Neural cell (in vitro differentiated cells): ENCODE results near the gene PRIMPOL. TPM values are rescaled to one million over a fixed set of nuclear protein-coding genes. Genes with fewer than 3 reads are reported as not detected.

Experiments
- H2AFZ ChIP-seq: fragments of 200-600, 300-800 bp; sonication (generic), shearing (Covaris generic); 2 replicates; pipeline ENCODE4 v1.6.0; 2014; ENCODE audit warnings: low read depth, mild to moderate bottlenecking, antibody characterized with exemption, low read length, moderate library complexity
- H3F3A ChIP-seq: fragments of 200-600 bp; shearing (Covaris generic); 2 replicates; pipeline ENCODE4 v1.6.1; 2016; ENCODE audit warnings: mild to moderate bottlenecking, moderate library complexity, mixed read lengths, antibody characterized with exemption, low read length; ENCODE audit not compliant: insufficient read depth, poor library complexity, severe bottlenecking
- H3K27ac ChIP-seq: fragments of 200-600, 300-800 bp; sonication (generic), shearing (Covaris generic); 2 replicates; pipeline ENCODE4 v1.5.1; 2014; ENCODE audit warnings: mild to moderate bottlenecking, low read length, moderate library complexity
- H3K27me3 ChIP-seq: fragments of 300-800, 200-600 bp; sonication (generic), shearing (Covaris generic); 2 replicates; pipeline ENCODE4 v1.6.0; 2014; ENCODE audit warnings: mild to moderate bottlenecking, low read depth, low read length, moderate library complexity; ENCODE audit not compliant: insufficient read depth
- H3K36me3 ChIP-seq: fragments of 300-800, 200-600 bp; sonication (generic), shearing (Covaris generic); 2 replicates; pipeline ENCODE4 v1.5.1; 2014; ENCODE audit warnings: mild to moderate bottlenecking, antibody characterized with exemption, low read length, moderate library complexity; ENCODE audit not compliant: insufficient read depth
- H3K4me2 ChIP-seq: fragments of 300-800, 200-600 bp; sonication (generic), shearing (Covaris generic); 2 replicates; pipeline ENCODE4 v1.6.0; 2014; ENCODE audit warnings: mild to moderate bottlenecking, low read length
- H3K4me3 ChIP-seq: fragments of 300-800, 200-600 bp; sonication (generic), shearing (Covaris generic); 2 replicates; pipeline ENCODE4 v1.5.1; 2014; ENCODE audit warnings: mild to moderate bottlenecking, low read length, moderate library complexity
- H3K79me2 ChIP-seq: fragments of 200-600 bp; shearing (Covaris generic); replicated peaks from 2 replicates; pipeline ENCODE4 v1.6.0; 2014; ENCODE audit warnings: mild to moderate bottlenecking, low read length, moderate library complexity; ENCODE audit not compliant: insufficient read depth
- H3K9ac ChIP-seq: fragments of 300-800, 200-600 bp; sonication (generic), shearing (Covaris generic); 2 replicates; pipeline ENCODE4 v1.6.1; 2016; ENCODE audit warnings: mild to moderate bottlenecking, low read length, mixed read lengths
- H3K9me2 ChIP-seq: fragments of 200-600 bp; shearing (Covaris generic); 2 replicates; pipeline ENCODE4 v1.6.1; 2016; ENCODE audit warnings: mild to moderate bottlenecking, low read length, mixed read lengths; ENCODE audit not compliant: insufficient read depth
- H3K9me3 ChIP-seq: fragments of 200-600, 300-800 bp; sonication (generic), shearing (Covaris generic); 2 replicates; pipeline ENCODE4 v1.6.1; 2016; ENCODE audit warnings: mild to moderate bottlenecking, mixed run types, low read length, moderate library complexity, mixed read lengths
- H4K20me1 ChIP-seq: fragments of 200-600 bp; shearing (Covaris generic); 2 replicates; pipeline ENCODE4 v1.6.1; 2016; ENCODE audit warnings: mild to moderate bottlenecking, mixed run types; ENCODE audit not compliant: insufficient read depth
- CTCF ChIP-seq: fragments of 450-650 bp; IDR thresholded peaks from 2 replicates; pipeline ENCODE4 v1.5.1; 2014; ENCODE audit warnings: antibody characterized with exemption, mild to moderate bottlenecking, moderate library complexity; ENCODE audit not compliant: poor library complexity, severe bottlenecking
- EP300 ChIP-seq: fragments of 450-650 bp; conservative IDR thresholded peaks from 2 replicates; pipeline ENCODE4 v1.6.1; 2014; ENCODE audit warnings: antibody characterized with exemption, mild to moderate bottlenecking, moderate library complexity; ENCODE audit not compliant: poor library complexity, severe bottlenecking
- EZH2 ChIP-seq: fragments of 200-600, 300-800 bp; shearing (Covaris generic), sonication (generic); IDR thresholded peaks from 2 replicates; pipeline ENCODE4 v1.6.1; 2014; ENCODE audit warnings: antibody characterized with exemption, low read length, borderline replicate concordance, mild to moderate bottlenecking; ENCODE audit not compliant: insufficient read depth, poor library complexity, severe bottlenecking
- MXI1 ChIP-seq: fragments of 450-650 bp; conservative IDR thresholded peaks from 2 replicates; pipeline ENCODE4 v1.6.1; 2014; ENCODE audit warnings: antibody characterized with exemption, mild to moderate bottlenecking; ENCODE audit not compliant: poor library complexity, severe bottlenecking
- POLR2AphosphoS5 ChIP-seq: IDR thresholded peaks from 2 replicates; pipeline ENCODE4 v1.6.1; 2012
- RAD21 ChIP-seq: fragments of 450-650 bp; conservative IDR thresholded peaks from 2 replicates; pipeline ENCODE4 v1.6.1; 2014; ENCODE audit warnings: antibody characterized with exemption, mild to moderate bottlenecking, moderate library complexity
- REST ChIP-seq: IDR thresholded peaks from 2 replicates; pipeline ENCODE4 v1.6.1; 2012; ENCODE audit warnings: borderline replicate concordance
- SMC3 ChIP-seq: fragments of 450-650 bp; conservative IDR thresholded peaks from 2 replicates; pipeline ENCODE4 v1.6.1; 2014; ENCODE audit warnings: antibody characterized with exemption, mild to moderate bottlenecking, moderate library complexity; ENCODE audit not compliant: poor library complexity
- TAF1 ChIP-seq: IDR thresholded peaks from 2 replicates; pipeline ENCODE4 v1.6.1; 2012; ENCODE audit warnings: low read depth
- polyA plus RNA-seq: library from polyadenylated mRNA; depleted of rRNA; stranded (reverse); fragments of >200 nt; gene quantifications from 2 replicates; pipeline ENCODE4 v1.2.3, GENCODE V29; 2014

PRIMPOL gene
- polyA plus RNA-seq, 1 donor from 2014 or later = 23.6 TPM

DNA sequence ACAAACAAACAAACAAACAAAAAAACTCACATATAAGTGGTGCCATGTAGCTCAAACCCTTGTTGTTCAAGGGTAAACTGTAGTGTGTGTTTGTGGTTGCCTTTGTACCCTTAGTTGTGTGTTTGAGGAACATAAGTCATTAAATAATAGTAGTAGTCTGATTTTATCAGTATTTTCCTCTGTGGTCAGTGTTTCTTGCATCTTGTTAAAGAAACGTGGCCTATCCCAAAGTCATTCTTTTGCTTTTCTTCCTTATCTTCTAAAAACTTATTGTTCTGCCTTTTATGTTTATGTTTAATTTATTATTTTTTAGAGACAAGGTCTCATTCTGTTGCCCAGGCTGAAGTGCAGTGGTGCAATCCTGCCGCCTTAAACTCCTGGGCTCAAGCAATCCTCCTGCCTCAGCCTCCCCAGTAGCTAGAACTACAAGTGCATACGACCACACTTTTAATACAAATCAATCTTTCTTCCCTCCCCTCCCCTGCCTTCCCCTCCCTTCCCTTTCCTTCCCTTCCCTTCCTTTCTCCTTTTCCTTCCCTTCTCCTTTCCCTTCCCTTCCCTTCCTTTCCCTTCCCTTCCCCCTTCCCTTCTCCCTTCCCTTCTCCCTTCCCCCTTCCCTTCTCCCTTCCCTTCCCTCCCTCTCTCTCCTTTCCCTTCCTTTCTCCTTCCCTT is 26.4 kb downstream of the PRIMPOL start:
- TF ChIP-seq EP300 (no peak), MXI1 (no peak), EZH2 (no peak), TAF1 (no peak), REST (no peak), SMC3 (no peak), POLR2AphosphoS5 (no peak), CTCF (no peak)
- Histone ChIP-seq H3K79me2 (no peaks in the 10 kb centered on the region), H4K20me1 (no peaks in the 10 kb centered on the region), H3K9ac (no peak overlapping the region), H3K4me2 (no peak overlapping the region), H3F3A (no peaks in the 10 kb centered on the region), H3K27me3 (no peaks in the 10 kb centered on the region), H2AFZ (no peak overlapping the region), H3K4me3 (no peak overlapping the region), H3K36me3 (no peaks in the 10 kb centered on the region), H3K27ac (no peak overlapping the region), H3K9me3 (no peaks in the 10 kb centered on the region), H3K9me2 (no peaks in the 10 kb centered on the region)

DNA sequence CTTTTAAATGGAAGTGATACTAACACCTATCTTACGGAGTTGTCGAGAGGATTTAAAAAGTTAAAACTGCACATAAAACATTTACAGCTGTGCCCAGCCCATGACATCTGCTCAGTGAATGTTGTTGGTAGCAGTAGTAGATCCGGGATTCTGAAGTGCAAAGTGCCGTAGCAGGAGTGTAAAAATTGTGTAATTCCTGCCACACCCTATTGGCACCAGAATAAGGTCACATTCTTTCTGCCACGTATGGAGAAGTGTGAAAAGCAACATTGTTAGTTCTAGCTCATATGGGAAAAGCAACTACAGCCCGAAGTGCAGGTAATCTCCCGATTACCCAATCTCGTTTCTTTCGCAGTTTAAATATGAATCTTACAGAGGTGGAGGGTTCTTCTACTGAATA is 31.2 kb downstream of the PRIMPOL start:
- no peak overlapping the region for H3K4me2 ChIP-seq
- H3K9me2 ChIP-seq = no peaks in the 10 kb centered on the region
- H3K36me3 ChIP-seq = no peaks in the 10 kb centered on the region
- H4K20me1 ChIP-seq = no peaks in the 10 kb centered on the region
- no peaks in the 10 kb centered on the region for H3K79me2 ChIP-seq
- H3F3A ChIP-seq = no peaks in the 10 kb centered on the region
- no peaks in the 10 kb centered on the region for H3K9me3 ChIP-seq
- H3K4me3 ChIP-seq = no peak overlapping the region
- TF ChIP-seq TAF1 = no peak
- no peak for TF ChIP-seq SMC3
- no peak for TF ChIP-seq RAD21
- no peak for TF ChIP-seq MXI1
- TF ChIP-seq POLR2AphosphoS5 = no peak
- no peak for TF ChIP-seq EZH2
- TF ChIP-seq CTCF = no peak
- no peak for TF ChIP-seq REST
- TF ChIP-seq EP300 = no peak
- no peak overlapping the region for H3K9ac ChIP-seq
- H3K27me3 ChIP-seq = no peaks in the 10 kb centered on the region
- no peak overlapping the region for H3K27ac ChIP-seq
- no peak overlapping the region for H2AFZ ChIP-seq
